GM19240 (cell line): ENCODE results near the gene DEDD.

Source experiments
- DNase-seq: peaks from one replicate; pipeline ENCODE4 v3.0.0; 2011; ENCODE audit warnings: low spot score; ENCODE audit not compliant: insufficient read length

Gene DEDD

GRCh38 chr1:161132410-161133219 is at the start of gene DEDD:
TSS of gene DEDD (minus strand) at chr1:161132667. CDS start at chr1:161124462, 8,205 bp downstream.
- peak; percentile 87 for DNase-seq

- DNase-seq: peak; percentile 23
These were observed 49.7 kb upstream of the DEDD start for GRCh38 chr1:161182214-161182613.

GRCh38 chr1:161180639-161181038 is 48.2 kb upstream of the DEDD start:
- no peak for DNase-seq

GRCh38 chr1:161179698-161180097 is 47.2 kb upstream of the DEDD start:
- no peak for DNase-seq

- DNase-seq: no peak
These were observed 45.4 kb upstream of the DEDD start for GRCh38 chr1:161177936-161178244.

GRCh38 chr1:161177112-161177935 is 44.9 kb upstream of the DEDD start, which contains the start of gene B4GALT3:
TSS of gene B4GALT3 (minus strand) at chr1:161177507. CDS start at chr1:161176060, 1,447 bp downstream.
- peak; percentile 82 for DNase-seq

GRCh38 chr1:161176468-161177111 is 44.1 kb upstream of the DEDD start:
- DNase-seq: no peak

- DNase-seq: no peak
These were observed 43.4 kb upstream of the DEDD start for GRCh38 chr1:161175771-161176453.

GRCh38 chr1:161174911-161175310 is 42.4 kb upstream of the DEDD start:
- no peak for DNase-seq

GRCh38 chr1:161173711-161174110 is 41.2 kb upstream of the DEDD start:
- no peak for DNase-seq

- no peak for DNase-seq
These were observed 40.4 kb upstream of the DEDD start for GRCh38 chr1:161172776-161173376.

GRCh38 chr1:161172349-161172748 is 39.9 kb upstream of the DEDD start:
- DNase-seq: no peak

GRCh38 chr1:161171696-161172095 is 39.2 kb upstream of the DEDD start:
- DNase-seq: no peak

GRCh38 chr1:161171191-161171590 is 38.7 kb upstream of the DEDD start:
- DNase-seq: no peak

GRCh38 chr1:161168906-161169305 is 36.4 kb upstream of the DEDD start:
- DNase-seq: no peak

GRCh38 chr1:161166669-161167548 is 34.4 kb upstream of the DEDD start:
- no peak for DNase-seq

GRCh38 chr1:161165742-161166668 is 33.5 kb upstream of the DEDD start, which contains the start of gene PPOX:
TSS of gene PPOX (plus strand) at chr1:161166426. CDS start at chr1:161166848, 422 bp downstream.
- DNase-seq: peak; percentile 87

- no peak for DNase-seq
These were observed 32.6 kb upstream of the DEDD start for GRCh38 chr1:161164901-161165610.
